Measurements from ENCODE around the gene TRAK1. TPM values are rescaled to one million over a fixed set of nuclear protein-coding genes. Genes with fewer than 3 reads are reported as not detected.
A peak's percentile ranks its signal among the peaks of the same experiment; 100 is the strongest.

The TRAK1 gene
- total RNA-seq, 1 donor from 2014 or later = 36.8 TPM

- peaks cover 74% of the 10 kb centered on the region for H3K4me1 ChIP-seq
- no peaks in the 10 kb centered on the region for H3K27me3 ChIP-seq
- DNase-seq (ENCODE audit: extremely low spot score in 2 of 2) = no peak
- H3K27ac ChIP-seq = no peak overlapping the region
- no peak for TF ChIP-seq POLR2AphosphoS5 (IDR thresholded peaks at IDR 0.05; ENCODE audit: insufficient read depth in 1 of 2, low read depth in 1 of 2)
- no peak for TF ChIP-seq CTCF (IDR thresholded peaks at IDR 0.05)
- no peak for TF ChIP-seq POLR2A (IDR thresholded peaks at IDR 0.05)
- no peak overlapping the region for H3K4me3 ChIP-seq
- no peaks in the 10 kb centered on the region for H3K36me3 ChIP-seq
- intact Hi-C loops (cut with DNase I) = loop anchor here (5.0 kb wide), 1 partner anchor 85 kb away; no protein-coding TSS in a partner anchor
- H3K9me3 ChIP-seq = no peaks in the 10 kb centered on the region
Observed at GRCh38 chr3:42096796-42097565, 5.8 kb downstream of the TRAK1 start.

GRCh38 chr3:42097566-42097946 is 6.4 kb downstream of the TRAK1 start:
- intact Hi-C loops (cut with DNase I) = loop anchor here (5.0 kb wide), 1 partner anchor 85 kb away; no protein-coding TSS in a partner anchor
- Histone ChIP-seq H3K4me1 (peaks cover 76% of the 10 kb centered on the region), H3K4me3 (no peak overlapping the region), H3K27ac (no peak overlapping the region), H3K36me3 (no peaks in the 10 kb centered on the region), H3K27me3 (no peaks in the 10 kb centered on the region), H3K9me3 (no peaks in the 10 kb centered on the region)
- DNase-seq (ENCODE audit: extremely low spot score in 2 of 2) = no peak
- TF ChIP-seq CTCF (IDR thresholded peaks at IDR 0.05) (no peak), POLR2AphosphoS5 (IDR thresholded peaks at IDR 0.05; ENCODE audit: insufficient read depth in 1 of 2, low read depth in 1 of 2) (no peak), POLR2A (IDR thresholded peaks at IDR 0.05) (no peak)

GRCh38 chr3:42098171-42098570 is 7.0 kb downstream of the TRAK1 start:
- intact Hi-C loops (cut with DNase I) = loop anchor here (5.0 kb wide), 1 partner anchor 86 kb away; no protein-coding TSS in a partner anchor
- H3K9me3 ChIP-seq = no peaks in the 10 kb centered on the region
- TF ChIP-seq CTCF (IDR thresholded peaks at IDR 0.05) (no peak), POLR2A (IDR thresholded peaks at IDR 0.05) (no peak), POLR2AphosphoS5 (IDR thresholded peaks at IDR 0.05; ENCODE audit: insufficient read depth in 1 of 2, low read depth in 1 of 2) (no peak)
- H3K4me1 ChIP-seq = peaks cover 74% of the 10 kb centered on the region
- H3K4me3 ChIP-seq = no peak overlapping the region
- H3K36me3 ChIP-seq = no peaks in the 10 kb centered on the region
- no peak for DNase-seq (ENCODE audit: extremely low spot score in 2 of 2)
- no peak overlapping the region for H3K27ac ChIP-seq
- no peaks in the 10 kb centered on the region for H3K27me3 ChIP-seq

GRCh38 chr3:42099020-42099765 is 8.0 kb downstream of the TRAK1 start:
- intact Hi-C loops (cut with DNase I) = loop anchor here (5.0 kb wide), 1 partner anchor 87 kb away; no protein-coding TSS in a partner anchor
- Histone ChIP-seq H3K4me3 (no peak overlapping the region), H3K27ac (peak overlapping the region; percentile 22), H3K36me3 (peaks cover 0 to 5% of the 10 kb centered on the region in 2 donors), H3K9me3 (no peaks in the 10 kb centered on the region), H3K27me3 (no peaks in the 10 kb centered on the region), H3K4me1 (peaks cover 69% of the 10 kb centered on the region)
- TF ChIP-seq POLR2AphosphoS5 (IDR thresholded peaks at IDR 0.05; ENCODE audit: insufficient read depth in 1 of 2, low read depth in 1 of 2) (no peak), CTCF (IDR thresholded peaks at IDR 0.05) (no peak), POLR2A (IDR thresholded peaks at IDR 0.05) (no peak)
- DNase-seq (ENCODE audit: extremely low spot score in 2 of 2) = no peak

All from vagina (tissue), 2 donors.